ENCODE measurements around the gene SLC28A1. TPM values are rescaled to one million over a fixed set of nuclear protein-coding genes. Genes with fewer than 3 reads are reported as not detected.

Gene SLC28A1
- total and polyA plus RNA-seq, 7 donors: 0.13 to 1.9 (median 0.34) TPM

DNA sequence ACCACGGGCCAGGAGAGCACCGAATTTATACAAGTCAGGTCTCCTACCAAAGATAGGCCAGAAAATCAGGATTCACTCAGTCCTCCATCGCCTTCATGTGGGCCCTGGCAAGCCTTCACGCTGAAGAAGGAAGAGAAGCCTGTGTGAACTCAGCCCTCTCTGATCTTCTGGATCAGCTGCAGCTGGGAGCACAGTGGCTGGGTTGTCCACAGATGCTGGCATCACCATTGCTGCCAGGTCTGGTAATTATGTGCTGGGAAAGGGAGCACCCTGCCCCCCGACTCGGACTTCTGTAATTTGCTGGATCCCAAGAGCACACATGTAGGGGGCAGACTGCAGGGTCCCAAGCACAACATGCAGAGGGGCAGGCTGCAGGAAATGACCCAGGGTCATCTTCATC lies 84.8 kb downstream of the SLC28A1 start:
- no peaks in the 10 kb centered on the region for H3K36me3 ChIP-seq (ENCODE audit: insufficient read depth in 1 of 2, low read depth in 1 of 2)
- no peaks in the 10 kb centered on the region for H3K9me3 ChIP-seq
- TF ChIP-seq CTCF (IDR thresholded peaks at IDR 0.05): no peak
- H3K27me3 ChIP-seq (ENCODE audit: insufficient read depth in 3 of 3, low read length in 2 of 3): no peaks in the 10 kb centered on the region
- DNase-seq (no peak), ATAC-seq (no peak)
- no peak overlapping the region for H3K4me3 ChIP-seq
- WGBS, 3 donors: 50 to 65% (median 52%) methylated on average over 6 of the region's 6 CpGs
- no peak overlapping the region for H3K27ac ChIP-seq
- intact Hi-C loops (cut with DNase I): loop anchor here in 1 of 2 donors (10.0 kb wide), 1 partner anchor 186 kb away; no protein-coding TSS in a partner anchor
- H3K4me1 ChIP-seq: no peaks in the 10 kb centered on the region

DNA sequence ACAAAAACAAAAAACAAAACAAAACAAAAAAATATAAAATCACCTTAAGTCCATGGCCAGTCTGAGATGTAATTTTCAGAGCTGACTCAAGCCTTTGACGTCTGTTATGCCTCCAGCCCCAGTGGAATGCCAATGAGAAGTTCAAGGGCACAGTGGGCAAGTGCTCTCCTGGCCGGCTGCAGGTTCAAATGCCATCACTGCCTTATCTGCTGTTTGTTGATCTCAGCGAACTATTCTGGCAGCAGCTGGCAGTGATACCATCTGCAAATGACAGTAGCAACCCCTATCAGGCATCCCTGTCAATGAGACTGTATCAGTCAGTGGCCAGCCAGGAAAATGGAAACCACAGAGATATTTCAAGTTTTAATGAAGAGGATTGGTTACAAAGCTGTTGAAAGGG lies 86.4 kb downstream of the SLC28A1 start:
- no peak overlapping the region for H3K27ac ChIP-seq
- no peak for TF ChIP-seq CTCF (IDR thresholded peaks at IDR 0.05)
- no peaks in the 10 kb centered on the region for H3K9me3 ChIP-seq
- no peaks in the 10 kb centered on the region for H3K36me3 ChIP-seq (ENCODE audit: insufficient read depth in 1 of 2, low read depth in 1 of 2)
- intact Hi-C loops (cut with DNase I): no loop called here
- no peak for ATAC-seq
- no peak for DNase-seq
- H3K27me3 ChIP-seq (ENCODE audit: insufficient read depth in 3 of 3, low read length in 2 of 3): no peaks in the 10 kb centered on the region
- 49 to 60% (median 52%) methylated on average over 3 of the region's 3 CpGs for WGBS, 3 donors
- H3K4me1 ChIP-seq: no peaks in the 10 kb centered on the region
- no peak overlapping the region for H3K4me3 ChIP-seq

DNA sequence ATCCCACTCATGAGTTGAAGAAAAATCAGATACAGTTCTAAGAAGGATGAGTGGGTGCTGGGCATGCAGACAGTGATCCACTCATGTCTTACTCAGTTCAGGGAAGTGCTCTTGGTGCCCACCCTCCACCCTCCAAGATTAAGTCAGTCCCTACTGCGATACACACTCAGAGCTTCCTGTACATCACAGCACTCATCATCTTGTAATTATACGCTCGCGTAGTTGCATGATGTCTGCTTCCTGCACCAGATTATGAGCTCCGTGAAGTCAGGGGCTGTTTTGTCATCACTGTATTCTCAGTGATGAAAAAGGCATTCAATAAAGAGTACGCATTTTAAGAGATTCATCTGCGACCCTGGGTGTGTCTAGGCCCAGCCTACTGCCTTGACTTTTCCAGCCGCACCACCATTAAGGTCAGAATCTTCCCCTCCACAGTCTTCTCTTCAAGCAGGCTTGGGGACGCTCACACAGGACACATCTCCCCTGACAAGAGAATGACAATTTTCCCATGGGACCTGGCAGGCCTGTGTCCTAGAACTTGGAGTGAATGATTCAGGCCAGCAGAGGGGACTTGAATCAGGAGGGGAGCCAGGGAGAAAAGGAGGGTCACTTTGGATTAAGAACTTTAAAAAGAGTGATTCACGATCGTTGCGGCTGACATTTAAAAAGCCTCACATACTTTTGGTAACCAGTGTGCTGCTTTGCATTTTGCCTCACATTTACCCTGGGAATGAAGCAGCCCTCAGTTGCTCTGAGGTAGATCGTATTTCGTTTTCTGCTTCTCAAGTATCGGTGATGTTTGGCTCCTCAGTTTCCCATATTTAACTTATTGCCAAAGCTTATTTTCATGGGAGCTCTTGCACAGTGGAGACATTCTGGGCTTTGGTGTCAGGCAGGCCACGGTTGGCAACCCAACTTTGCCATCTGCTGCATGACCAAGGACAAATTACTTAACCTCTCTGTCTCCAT lies 89.3 kb downstream of the SLC28A1 start:
- Histone ChIP-seq H3K27me3 (ENCODE audit: insufficient read depth in 3 of 3, low read length in 2 of 3) (no peaks in the 10 kb centered on the region), H3K4me3 (no peak overlapping the region), H3K9me3 (no peaks in the 10 kb centered on the region), H3K4me1 (no peaks in the 10 kb centered on the region), H3K27ac (no peak overlapping the region), H3K36me3 (ENCODE audit: insufficient read depth in 1 of 2, low read depth in 1 of 2) (no peaks in the 10 kb centered on the region)
- ATAC-seq (no peak), DNase-seq (no peak)
- WGBS, 3 donors: 64 to 81% (median 70%) methylated on average over 16 of the region's 16 CpGs
- intact Hi-C loops (cut with DNase I): no loop called here
- TF ChIP-seq CTCF (IDR thresholded peaks at IDR 0.05): no peak

GRCh38 chr15:84975871-84976351 lies 91.4 kb downstream of the SLC28A1 start:
- TF ChIP-seq CTCF (IDR thresholded peaks at IDR 0.05): no peak
- DNase-seq: no peak
- ATAC-seq: no peak
- H3K4me1 ChIP-seq: peaks cover 7% of the 10 kb centered on the region
- no peaks in the 10 kb centered on the region for H3K9me3 ChIP-seq
- 54 to 74% (median 62%) methylated on average over 5 of the region's 5 CpGs for WGBS, 3 donors
- intact Hi-C loops (cut with DNase I): no loop called here
- no peak overlapping the region for H3K4me3 ChIP-seq
- H3K27ac ChIP-seq: no peak overlapping the region
- no peaks in the 10 kb centered on the region for H3K36me3 ChIP-seq (ENCODE audit: insufficient read depth in 1 of 2, low read depth in 1 of 2)
- no peaks in the 10 kb centered on the region for H3K27me3 ChIP-seq (ENCODE audit: insufficient read depth in 3 of 3, low read length in 2 of 3)

Measured in psoas muscle (tissue), 8 donors.